Psoas muscle (tissue), 8 donors: Measurements from ENCODE around the gene MTFR1L. TPM values are rescaled to one million over a fixed set of nuclear protein-coding genes. Genes with fewer than 3 reads are reported as not detected.
"Not testable (repeated sequence)": the region's sequence is repeated elsewhere in the genome, so short reads cannot be mapped to it uniquely, and the experiment has no call there.

ENCODE experiments used
- ATAC-seq, 4 donors: fragments of 200-7000 bp; cut with Tn5 transposase; one replicate each; pipeline ENCODE4 v1.9.1; 2020; ENCODE audit warnings: moderate library complexity in 3 of 4, mild to moderate bottlenecking in 2 of 4
- DNase-seq, 2 donors: peaks; one replicate each; pipeline ENCODE4 v3.0.0-alpha.2; 2020
- H3K27ac ChIP-seq: fragments of 200-600 bp; one replicate; pipeline ENCODE4 v1.8.0; 2022
- H3K27me3 ChIP-seq, 3 donors: fragments of 200-600 bp in 1 of 3; one replicate each; pipeline versions ENCODE4 v1.6.1 to v1.8.0; 2013 to 2022; ENCODE audit warnings: low read length in 2 of 3, mild to moderate bottlenecking in 2 of 3, moderate library complexity in 1 of 3; ENCODE audit not compliant: insufficient read depth in 3 of 3
- H3K36me3 ChIP-seq, 2 donors: fragments of 200-600 bp in 1 of 2; one replicate each; pipeline versions ENCODE4 v1.6.1 to v1.8.0; 2013 to 2022; ENCODE audit warnings: low read depth in 1 of 2, mild to moderate bottlenecking in 1 of 2, moderate library complexity in 1 of 2; ENCODE audit not compliant: insufficient read depth in 1 of 2
- H3K4me1 ChIP-seq: fragments of 200-600 bp; one replicate; pipeline ENCODE4 v1.8.0; 2022
- H3K4me3 ChIP-seq: fragments of 200-600 bp; one replicate; pipeline ENCODE4 v1.8.0; 2022; ENCODE audit warnings: mild to moderate bottlenecking
- H3K9me3 ChIP-seq: fragments of 200-600 bp; one replicate; pipeline ENCODE4 v1.8.0; 2022
- WGBS, 3 donors: extraction: QIAGEN DNeasy Blood & Tissue Kit; methylation state at CpG; one replicate each; pipeline versions ENCODE4 v1.1.6 to v1.1.7; 2013; 5-methylcytosine and 5-hydroxymethylcytosine counted together
- intact Hi-C, 2 donors: fragments of 100-400 bp; cut with DNase I; formaldehyde crosslinking; loops; one replicate each; pipeline versions ENCODE4 v1.11.0 to v1.14.2; 2022
- polyA plus RNA-seq, 3 donors: library from polyadenylated mRNA; stranded (reverse); fragments of 200-250 nt; gene quantifications; one replicate each; pipeline ENCODE4 v1.2.3, GENCODE V29; 2013
- total RNA-seq, 4 donors: library from RNA; stranded (reverse); fragmentation: NEBNext Ultra II Directional in 2 of 4; extraction: Animal tissue kit (Norgen Biotek cat#: 25700) in 2 of 4; gene quantifications; one replicate each; pipeline versions ENCODE4 v1.2.1 to v1.2.4, GENCODE V29; 2021 to 2023
- TF ChIP-seq, protein P1 (sequence below): fragments of 200-600 bp; IDR thresholded peaks from one replicate; pipeline ENCODE4 v1.8.0; 2022; ENCODE audit warnings: antibody characterized with exemption
- donor health status: healthy with polysubstance abuse.
- donor health status: DM: no; HTN: no; CAD: no; lungs with moderate emphysema.
- donor health status: Bipolar disorder and iron deficiency.
- donor health status: healthy.
- donor health status: DM: yes; HTN: yes; CAD: no.
- donor health status: DM: no; HTN: no; CAD: no.
- donor health status: DM: no; HTN: no; CAD: no.
- donor health status: DM: yes; HTN: yes; CAD: no.

Gene MTFR1L
- total and polyA plus RNA-seq, 7 donors = 85.2 to 135 (median 99.2) TPM

DNA sequence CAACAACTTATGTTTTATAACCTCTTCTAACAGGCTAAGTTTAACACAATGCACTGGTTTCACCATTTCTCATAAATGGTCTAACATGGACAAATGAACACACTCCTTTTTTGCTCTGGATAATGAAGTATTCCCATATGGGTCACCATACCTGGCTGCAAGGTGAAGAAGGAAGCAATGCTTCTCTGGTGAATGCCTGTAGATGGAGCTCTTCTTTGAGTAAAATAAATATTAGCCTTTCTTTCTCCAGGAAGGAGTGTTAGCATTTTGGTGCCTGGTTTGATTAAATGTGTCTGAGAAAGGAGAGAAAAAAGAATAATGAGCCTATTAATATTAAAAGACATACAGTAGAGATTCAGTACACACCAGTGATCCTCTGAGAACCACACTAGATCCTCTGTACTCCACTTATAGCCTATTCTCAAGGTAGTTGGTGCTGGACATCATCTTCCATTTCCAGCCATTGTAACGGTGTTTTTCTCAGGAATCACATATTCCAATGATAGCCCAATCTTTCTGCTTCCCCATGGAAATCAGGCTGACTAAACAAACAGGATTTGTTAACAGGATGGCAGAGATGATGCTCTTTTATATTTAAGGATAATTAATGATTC lies 17.6 kb downstream of the MTFR1L start:
- Histone ChIP-seq H3K36me3 (peaks cover 7 to 37% of the 10 kb centered on the region in 2 donors), H3K9me3 (no peaks in the 10 kb centered on the region), H3K4me3 (no peak overlapping the region), H3K27me3 (no peaks in the 10 kb centered on the region), H3K27ac (no peak overlapping the region), H3K4me1 (peaks cover 2% of the 10 kb centered on the region)
- DNase-seq (no peak), ATAC-seq (no peak)
- intact Hi-C loops = no loop called here
- WGBS, 3 donors = 69 to 83% (median 79%) methylated on average over 1 of the region's 1 CpG
- TF ChIP-seq, protein P1, sequence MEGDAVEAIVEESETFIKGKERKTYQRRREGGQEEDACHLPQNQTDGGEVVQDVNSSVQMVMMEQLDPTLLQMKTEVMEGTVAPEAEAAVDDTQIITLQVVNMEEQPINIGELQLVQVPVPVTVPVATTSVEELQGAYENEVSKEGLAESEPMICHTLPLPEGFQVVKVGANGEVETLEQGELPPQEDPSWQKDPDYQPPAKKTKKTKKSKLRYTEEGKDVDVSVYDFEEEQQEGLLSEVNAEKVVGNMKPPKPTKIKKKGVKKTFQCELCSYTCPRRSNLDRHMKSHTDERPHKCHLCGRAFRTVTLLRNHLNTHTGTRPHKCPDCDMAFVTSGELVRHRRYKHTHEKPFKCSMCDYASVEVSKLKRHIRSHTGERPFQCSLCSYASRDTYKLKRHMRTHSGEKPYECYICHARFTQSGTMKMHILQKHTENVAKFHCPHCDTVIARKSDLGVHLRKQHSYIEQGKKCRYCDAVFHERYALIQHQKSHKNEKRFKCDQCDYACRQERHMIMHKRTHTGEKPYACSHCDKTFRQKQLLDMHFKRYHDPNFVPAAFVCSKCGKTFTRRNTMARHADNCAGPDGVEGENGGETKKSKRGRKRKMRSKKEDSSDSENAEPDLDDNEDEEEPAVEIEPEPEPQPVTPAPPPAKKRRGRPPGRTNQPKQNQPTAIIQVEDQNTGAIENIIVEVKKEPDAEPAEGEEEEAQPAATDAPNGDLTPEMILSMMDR = peak; percentile 8

DNA sequence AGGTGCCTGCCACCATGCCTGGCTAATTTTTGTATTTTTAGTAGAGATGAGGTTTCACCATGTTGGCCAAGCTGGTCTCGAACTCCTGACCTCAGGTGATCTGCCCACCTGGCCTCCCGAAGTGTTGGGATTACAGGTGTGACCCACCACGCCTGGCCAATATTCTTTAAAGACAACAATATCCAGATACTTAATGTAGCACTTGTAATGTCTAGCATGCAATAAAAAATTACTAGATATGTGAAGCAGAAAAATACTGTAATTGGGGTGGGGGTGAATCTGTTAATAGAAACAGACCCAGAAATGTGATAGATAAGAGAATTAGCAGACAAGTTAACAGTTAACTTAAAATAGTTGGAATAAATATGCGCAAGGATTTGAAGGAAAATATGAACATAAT lies 20.1 kb downstream of the MTFR1L start:
- not testable (repeated sequence) for ATAC-seq

DNA sequence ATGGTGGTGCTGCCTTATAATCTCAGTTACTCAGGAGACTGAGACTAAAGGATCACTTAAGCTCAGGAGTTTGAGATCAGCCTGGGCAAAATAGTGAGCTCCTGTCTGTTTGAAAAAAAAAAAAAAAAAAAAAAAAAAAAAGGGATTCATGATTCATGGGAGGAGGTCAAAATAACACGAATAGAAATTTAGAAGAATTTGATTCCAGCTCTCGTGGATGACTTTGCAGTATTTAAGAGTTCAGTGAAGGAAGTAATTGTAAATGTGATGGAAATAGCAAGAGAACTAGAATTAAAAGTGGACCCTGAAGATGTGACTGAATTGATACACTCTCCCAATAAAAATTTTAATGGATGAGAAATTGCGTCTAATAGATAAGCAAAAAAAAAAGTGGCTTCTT lies 23.7 kb downstream of the MTFR1L start:
- no peak for ATAC-seq

More for the DNA sequence above, 20.1 kb downstream of the MTFR1L start:
- H3K27ac ChIP-seq, DNase-seq, intact Hi-C loops, H3K4me1 ChIP-seq, H3K27me3 ChIP-seq, H3K9me3 ChIP-seq, H3K4me3 ChIP-seq: not testable (repeated sequence)
- peaks cover 5 to 12% of the 10 kb centered on the region in 2 donors for H3K36me3 ChIP-seq
- 93 to 98% (median 96%) methylated on average over 4 of the region's 4 CpGs for WGBS, 3 donors

DNA sequence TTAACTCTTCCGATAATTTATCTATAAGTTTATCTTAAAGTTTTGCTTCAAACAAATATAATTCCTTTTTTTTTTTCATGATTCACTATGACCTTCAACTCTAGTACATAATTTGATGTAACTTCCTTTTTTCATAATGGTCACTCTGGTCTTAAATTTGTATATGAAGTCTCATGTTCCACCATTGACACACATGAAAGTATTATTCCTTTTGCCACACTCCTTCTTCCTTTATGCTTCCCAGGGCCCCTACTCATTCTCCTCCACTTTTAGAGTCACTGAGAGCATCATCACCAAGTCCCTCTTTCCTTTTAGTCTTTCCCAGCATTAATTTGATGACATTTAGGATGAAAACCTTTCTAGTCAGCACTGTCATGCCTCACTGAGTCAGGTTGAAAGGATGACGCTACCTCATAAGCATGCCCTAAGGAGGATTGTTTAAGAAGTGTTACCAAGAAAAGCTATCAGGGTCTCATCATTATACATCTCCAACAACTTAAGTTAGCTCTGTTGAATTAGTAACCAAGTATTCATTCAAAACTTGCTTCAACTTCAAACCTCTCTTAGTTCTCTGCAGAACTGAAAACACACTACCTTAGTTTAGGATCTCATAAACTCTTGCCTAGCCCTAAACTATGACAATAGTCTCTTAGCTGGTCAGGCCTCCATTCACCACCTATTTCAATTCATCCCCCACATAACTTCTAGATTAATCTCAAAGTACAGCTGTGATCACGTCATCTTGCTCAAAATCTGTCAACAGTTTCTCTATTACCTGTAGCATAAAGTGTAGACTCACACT lies 25.0 kb downstream of the MTFR1L start:
- Histone ChIP-seq H3K4me3 (no peak overlapping the region), H3K4me1 (peaks cover 6% of the 10 kb centered on the region), H3K27ac (no peak overlapping the region), H3K9me3 (no peaks in the 10 kb centered on the region), H3K27me3 (no peaks in the 10 kb centered on the region), H3K36me3 (no peaks in the 10 kb centered on the region)
- DNase-seq (no peak), ATAC-seq (no peak)
- TF ChIP-seq, protein P1 = no peak
- 93 to 97% (median 97%) methylated on average over 3 of the region's 3 CpGs for WGBS, 3 donors
- intact Hi-C loops = no loop called here

More for the DNA sequence above, 23.7 kb downstream of the MTFR1L start:
- DNase-seq = no peak
- intact Hi-C loops = no loop called here
- H3K27ac ChIP-seq = no peak overlapping the region
- H3K4me3 ChIP-seq = no peak overlapping the region
- TF ChIP-seq, protein P1 = no peak
- no peaks in the 10 kb centered on the region for H3K9me3 ChIP-seq
- H3K36me3 ChIP-seq = no peaks in the 10 kb centered on the region
- H3K27me3 ChIP-seq = no peaks in the 10 kb centered on the region
- 90 to 94% (median 94%) methylated on average over 3 of the region's 3 CpGs for WGBS, 3 donors
- peaks cover 6% of the 10 kb centered on the region for H3K4me1 ChIP-seq

DNA sequence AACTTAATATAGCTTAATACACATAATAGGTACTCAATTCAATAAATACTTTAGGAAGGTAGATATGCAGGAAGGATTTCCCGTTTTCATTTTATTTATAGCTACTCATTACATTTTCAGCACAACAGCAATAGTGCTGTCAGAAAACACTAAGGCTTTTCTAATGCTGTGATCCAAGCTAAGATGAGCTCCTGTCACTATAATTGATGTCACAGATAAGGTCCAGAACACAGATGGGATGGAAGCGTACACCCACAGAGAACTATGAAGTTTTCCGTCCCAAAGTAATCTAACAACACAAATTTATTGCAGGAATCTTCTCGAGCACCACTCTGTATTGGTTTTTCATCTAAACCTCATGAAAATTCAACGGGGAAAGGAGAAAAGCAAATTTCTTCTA lies 25.9 kb downstream of the MTFR1L start:
- no peak for DNase-seq
- peaks cover 6% of the 10 kb centered on the region for H3K4me1 ChIP-seq
- H3K9me3 ChIP-seq = no peaks in the 10 kb centered on the region
- H3K27me3 ChIP-seq = no peaks in the 10 kb centered on the region
- no peak for ATAC-seq
- 84 to 85% (median 84%) methylated on average over 5 of the region's 5 CpGs for WGBS, 3 donors
- H3K36me3 ChIP-seq = no peaks in the 10 kb centered on the region
- H3K4me3 ChIP-seq = no peak overlapping the region
- no peak overlapping the region for H3K27ac ChIP-seq
- intact Hi-C loops = no loop called here
- TF ChIP-seq, protein P1 = no peak
